Measurements from ENCODE around the gene FAM81A. TPM values are rescaled to one million over a fixed set of nuclear protein-coding genes. Genes with fewer than 3 reads are reported as not detected.
A peak's percentile ranks its signal among the peaks of the same experiment; 100 is the strongest.
"Not testable (repeated sequence)": the region's sequence is repeated elsewhere in the genome, so short reads cannot be mapped to it uniquely, and the experiment has no call there.

The FAM81A gene
- total RNA-seq, 2 donors from 2014 or later: 0.21 TPM; not detected in 1

DNA sequence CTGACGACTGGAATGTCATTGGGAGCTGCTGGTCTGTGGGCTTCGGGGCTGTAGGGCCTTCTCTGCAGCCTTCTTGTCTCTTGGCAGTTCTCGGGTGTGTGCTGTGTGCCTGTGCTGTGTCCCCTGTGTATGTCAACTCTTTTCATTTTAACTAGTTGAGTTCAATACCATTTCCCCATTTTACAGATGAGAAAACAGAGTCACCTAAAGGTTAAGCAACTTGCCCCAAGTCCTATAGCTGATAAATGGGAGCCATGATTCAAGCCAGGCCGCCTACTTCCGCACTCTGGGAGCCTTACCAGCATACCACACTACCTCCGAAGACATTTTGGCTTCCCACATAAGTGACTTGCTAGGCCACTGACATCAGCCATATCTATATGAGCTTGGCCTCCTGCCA lies 85.7 kb downstream of the FAM81A start:
- no peaks in the 10 kb centered on the region for H3K9me3 Mint-ChIP-seq
- no peak overlapping the region for H3K4me3 Mint-ChIP-seq
- no peak overlapping the region for H3K27ac Mint-ChIP-seq
- no peaks in the 10 kb centered on the region for H3K27me3 Mint-ChIP-seq (ENCODE audit: low read depth)
- ATAC-seq (replicated peaks in 1 of 2): no peak
- DNase-seq: no peak
- H3K4me1 Mint-ChIP-seq (ENCODE audit: low read depth): peaks cover 25% of the 10 kb centered on the region
- H3K36me3 Mint-ChIP-seq (ENCODE audit: insufficient read depth in 2 of 2): no peaks in the 10 kb centered on the region

- Mint-ChIP-seq H3K4me1 (ENCODE audit: low read depth) (peaks cover 25% of the 10 kb centered on the region), H3K27me3 (ENCODE audit: low read depth) (no peaks in the 10 kb centered on the region), H3K36me3 (ENCODE audit: insufficient read depth in 2 of 2) (no peaks in the 10 kb centered on the region), H3K4me3 (peak overlapping the region in 1 of 2 donors; percentile 25), H3K9me3 (no peaks in the 10 kb centered on the region), H3K27ac (no peak overlapping the region)
- ATAC-seq (replicated peaks in 1 of 2) (peak in 1 of 2 donors; percentile 36), DNase-seq (no peak)
Measured at GRCh38 chr15:59524331-59524731, 86.3 kb downstream of the FAM81A start.

GRCh38 chr15:59526466-59526865 lies 88.5 kb downstream of the FAM81A start:
- peaks cover 25% of the 10 kb centered on the region for H3K4me1 Mint-ChIP-seq (ENCODE audit: low read depth)
- not testable (repeated sequence) for H3K27me3 Mint-ChIP-seq (ENCODE audit: low read depth); H3K27ac Mint-ChIP-seq; H3K9me3 Mint-ChIP-seq; ATAC-seq (replicated peaks in 1 of 2); DNase-seq; H3K4me3 Mint-ChIP-seq; H3K36me3 Mint-ChIP-seq (ENCODE audit: insufficient read depth in 2 of 2)

GRCh38 chr15:59528429-59528828 lies 90.4 kb downstream of the FAM81A start:
- no peak for ATAC-seq (replicated peaks in 1 of 2)
- DNase-seq: no peak
- Mint-ChIP-seq H3K36me3 (ENCODE audit: insufficient read depth in 2 of 2) (no peaks in the 10 kb centered on the region), H3K9me3 (no peaks in the 10 kb centered on the region), H3K4me1 (ENCODE audit: low read depth) (peaks cover 14% of the 10 kb centered on the region), H3K4me3 (no peak overlapping the region), H3K27me3 (ENCODE audit: low read depth) (no peaks in the 10 kb centered on the region), H3K27ac (no peak overlapping the region)

- H3K27ac Mint-ChIP-seq: no peak overlapping the region
- no peak overlapping the region for H3K4me3 Mint-ChIP-seq
- no peaks in the 10 kb centered on the region for H3K9me3 Mint-ChIP-seq
- H3K4me1 Mint-ChIP-seq (ENCODE audit: low read depth): peaks cover 9% of the 10 kb centered on the region
- peak; percentile 64 to 77 for DNase-seq
- peak; percentile 77 to 82 for ATAC-seq (replicated peaks in 1 of 2)
- H3K27me3 Mint-ChIP-seq (ENCODE audit: low read depth): no peaks in the 10 kb centered on the region
- H3K36me3 Mint-ChIP-seq (ENCODE audit: insufficient read depth in 2 of 2): no peaks in the 10 kb centered on the region
Measured at GRCh38 chr15:59528961-59529402, 91.0 kb downstream of the FAM81A start.

DNA sequence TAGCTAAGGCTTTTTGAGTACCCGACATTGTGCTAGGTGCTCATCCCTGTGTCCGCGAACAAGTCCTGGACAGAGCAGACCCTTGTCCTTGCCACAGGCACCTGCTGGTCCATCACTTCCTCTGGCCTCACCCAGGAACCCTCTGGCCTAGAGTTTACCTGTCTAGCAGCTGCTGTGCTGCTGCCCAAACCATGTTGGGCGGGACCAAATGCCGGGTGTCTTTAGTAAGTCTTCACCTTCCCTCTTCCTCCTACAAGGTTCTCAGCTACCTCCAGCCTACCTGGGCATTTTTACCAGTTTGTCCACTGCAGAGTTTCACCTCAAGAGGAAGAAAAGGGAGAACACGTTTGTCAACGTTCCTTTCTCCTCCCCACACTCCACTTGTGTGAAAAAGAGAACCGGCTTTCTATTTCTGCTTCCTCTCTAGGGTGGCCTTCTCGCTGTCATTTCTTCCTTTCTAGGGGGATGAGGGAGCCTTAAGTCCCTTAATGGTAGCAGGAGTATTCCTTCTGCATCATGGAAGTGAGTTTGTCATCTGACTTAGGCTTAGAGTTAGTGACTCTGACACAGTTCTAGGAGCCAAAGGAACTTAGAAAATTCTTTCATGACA lies 93.2 kb downstream of the FAM81A start:
- DNase-seq: no peak
- H3K4me1 Mint-ChIP-seq (ENCODE audit: low read depth): no peaks in the 10 kb centered on the region
- no peak for ATAC-seq (replicated peaks in 1 of 2)
- H3K36me3 Mint-ChIP-seq (ENCODE audit: insufficient read depth in 2 of 2): no peaks in the 10 kb centered on the region
- no peaks in the 10 kb centered on the region for H3K27me3 Mint-ChIP-seq (ENCODE audit: low read depth)
- no peak overlapping the region for H3K27ac Mint-ChIP-seq
- H3K9me3 Mint-ChIP-seq: no peaks in the 10 kb centered on the region
- H3K4me3 Mint-ChIP-seq: no peak overlapping the region

GRCh38 chr15:59532770-59533379 lies 94.9 kb downstream of the FAM81A start:
- Mint-ChIP-seq H3K27ac (no peak overlapping the region), H3K36me3 (ENCODE audit: insufficient read depth in 2 of 2) (no peaks in the 10 kb centered on the region), H3K4me3 (no peak overlapping the region), H3K27me3 (ENCODE audit: low read depth) (no peaks in the 10 kb centered on the region), H3K9me3 (no peaks in the 10 kb centered on the region), H3K4me1 (ENCODE audit: low read depth) (no peaks in the 10 kb centered on the region)
- DNase-seq (peak; percentile 31 to 49), ATAC-seq (replicated peaks in 1 of 2) (peak; percentile 51 to 60)

GRCh38 chr15:59536553-59536952 lies 98.6 kb downstream of the FAM81A start:
- ATAC-seq (replicated peaks in 1 of 2) (no peak), DNase-seq (no peak)
- no peaks in the 10 kb centered on the region for H3K27me3 Mint-ChIP-seq (ENCODE audit: low read depth)
- no peaks in the 10 kb centered on the region for H3K9me3 Mint-ChIP-seq
- H3K36me3 Mint-ChIP-seq (ENCODE audit: insufficient read depth in 2 of 2): no peaks in the 10 kb centered on the region
- no peak overlapping the region for H3K4me3 Mint-ChIP-seq
- no peak overlapping the region for H3K27ac Mint-ChIP-seq
- H3K4me1 Mint-ChIP-seq (ENCODE audit: low read depth): no peaks in the 10 kb centered on the region

- no peak overlapping the region for H3K27ac Mint-ChIP-seq
- DNase-seq (no peak), ATAC-seq (replicated peaks in 1 of 2) (no peak)
- no peak overlapping the region for H3K4me3 Mint-ChIP-seq
- no peaks in the 10 kb centered on the region for H3K36me3 Mint-ChIP-seq (ENCODE audit: insufficient read depth in 2 of 2)
- no peaks in the 10 kb centered on the region for H3K4me1 Mint-ChIP-seq (ENCODE audit: low read depth)
- no peaks in the 10 kb centered on the region for H3K27me3 Mint-ChIP-seq (ENCODE audit: low read depth)
- no peaks in the 10 kb centered on the region for H3K9me3 Mint-ChIP-seq
Measured at GRCh38 chr15:59537403-59537802, 99.4 kb downstream of the FAM81A start.

DNA sequence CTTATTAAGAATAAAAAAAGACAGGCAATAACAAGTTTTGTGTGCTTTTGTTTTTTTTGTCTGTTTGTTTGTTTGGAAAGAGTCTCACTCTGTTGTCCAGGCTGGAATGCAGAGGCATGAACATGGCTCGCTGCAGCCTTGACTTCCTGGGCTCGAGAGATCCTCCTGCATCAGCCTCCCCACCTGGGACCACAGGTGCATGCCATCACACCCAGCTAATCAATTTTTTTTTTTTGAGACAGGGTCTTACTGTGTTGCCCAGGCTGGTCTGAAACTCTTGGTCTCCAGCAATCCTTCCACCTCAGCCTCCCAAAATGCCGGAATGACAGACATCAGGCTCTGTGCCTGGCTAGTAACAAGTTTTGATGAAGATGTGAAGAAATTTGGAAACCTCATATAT lies 100.5 kb downstream of the FAM81A start:
- DNase-seq: no peak
- H3K4me3 Mint-ChIP-seq: no peak overlapping the region
- H3K36me3 Mint-ChIP-seq (ENCODE audit: insufficient read depth in 2 of 2): no peaks in the 10 kb centered on the region
- ATAC-seq (replicated peaks in 1 of 2): no peak
- H3K27ac Mint-ChIP-seq: no peak overlapping the region
- no peaks in the 10 kb centered on the region for H3K9me3 Mint-ChIP-seq
- peaks cover 6% of the 10 kb centered on the region for H3K4me1 Mint-ChIP-seq (ENCODE audit: low read depth)
- peaks cover 7% of the 10 kb centered on the region for H3K27me3 Mint-ChIP-seq (ENCODE audit: low read depth)

GRCh38 chr15:59539799-59540198 lies 101.8 kb downstream of the FAM81A start:
- peaks cover 7% of the 10 kb centered on the region for H3K27me3 Mint-ChIP-seq (ENCODE audit: low read depth)
- H3K4me3 Mint-ChIP-seq: no peak overlapping the region
- no peak for DNase-seq
- H3K4me1 Mint-ChIP-seq (ENCODE audit: low read depth): peaks cover 16% of the 10 kb centered on the region
- no peak overlapping the region for H3K27ac Mint-ChIP-seq
- ATAC-seq (replicated peaks in 1 of 2): no peak
- H3K9me3 Mint-ChIP-seq: no peaks in the 10 kb centered on the region
- no peaks in the 10 kb centered on the region for H3K36me3 Mint-ChIP-seq (ENCODE audit: insufficient read depth in 2 of 2)

- H3K4me1 Mint-ChIP-seq (ENCODE audit: low read depth): peaks cover 16% of the 10 kb centered on the region
- no peaks in the 10 kb centered on the region for H3K9me3 Mint-ChIP-seq
- peaks cover 7% of the 10 kb centered on the region for H3K27me3 Mint-ChIP-seq (ENCODE audit: low read depth)
- H3K27ac Mint-ChIP-seq: no peak overlapping the region
- H3K4me3 Mint-ChIP-seq: no peak overlapping the region
- no peak for ATAC-seq (replicated peaks in 1 of 2)
- no peak for DNase-seq
- no peaks in the 10 kb centered on the region for H3K36me3 Mint-ChIP-seq (ENCODE audit: insufficient read depth in 2 of 2)
Measured at GRCh38 chr15:59540654-59541053, 102.7 kb downstream of the FAM81A start.

DNA sequence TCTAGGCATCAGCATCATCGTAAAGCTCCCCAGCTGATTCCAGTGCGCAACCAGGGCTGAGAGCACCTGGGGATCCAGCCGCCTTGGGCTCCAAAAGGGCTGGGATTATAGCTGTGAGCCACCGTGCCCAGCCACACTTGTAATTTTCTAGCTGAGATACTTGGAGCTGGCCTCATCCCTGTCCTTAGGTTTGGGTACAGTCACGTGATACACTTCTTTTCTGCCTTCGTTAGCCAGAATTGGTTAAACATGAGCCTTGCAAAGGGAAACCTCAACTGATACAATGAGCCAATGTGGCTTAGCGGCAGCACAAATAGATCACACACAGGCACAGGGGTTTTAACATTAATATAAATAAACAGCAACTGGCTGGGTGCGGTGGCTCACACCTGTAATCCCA lies 103.8 kb downstream of the FAM81A start:
- DNase-seq (no peak), ATAC-seq (replicated peaks in 1 of 2) (no peak)
- H3K4me1 Mint-ChIP-seq (ENCODE audit: low read depth): peaks cover 16% of the 10 kb centered on the region
- no peak overlapping the region for H3K27ac Mint-ChIP-seq
- H3K36me3 Mint-ChIP-seq (ENCODE audit: insufficient read depth in 2 of 2): no peaks in the 10 kb centered on the region
- peaks cover 12% of the 10 kb centered on the region for H3K27me3 Mint-ChIP-seq (ENCODE audit: low read depth)
- H3K4me3 Mint-ChIP-seq: no peak overlapping the region
- no peaks in the 10 kb centered on the region for H3K9me3 Mint-ChIP-seq
